SK-N-SH (cell line): ENCODE data around the gene PHF14. TPM values are rescaled to one million over a fixed set of nuclear protein-coding genes. Genes with fewer than 3 reads are reported as not detected.

Source experiments
- CTCF ChIA-PET: fragments of 300-600, 350-600 bp; formaldehyde crosslinking; extraction: SDS; loops from one replicate; lab custom pipeline; 2021; lab: Yijun Ruan, JAX
- POLR2A ChIA-PET: fragments of 350-600 bp; sonication (Branson Sonifier 250); formaldehyde crosslinking; extraction: SDS; loops from one replicate; lab custom pipeline; 2020; ENCODE audit warnings: antibody characterized with exemption, inconsistent platforms; lab: Yijun Ruan, JAX
- DNase-seq: peaks from one replicate; pipeline ENCODE4 v3.0.0; 2012
- H2AFZ ChIP-seq: fragments of 200-600 bp; sonication (generic); 2 replicates; pipeline ENCODE4 v1.8.1; 2016; ENCODE audit warnings: antibody characterized with exemption, mild to moderate bottlenecking, low read depth
- H3F3A ChIP-seq: fragments of 200-600 bp; sonication (generic); replicated peaks from 2 replicates; pipeline ENCODE3; 2016; ENCODE audit warnings: antibody characterized with exemption, mild to moderate bottlenecking; ENCODE audit not compliant: insufficient read depth
- H3K27ac ChIP-seq, 2 experiments: fragments of 200-500 bp in 1 of 2; fragments of 200-600 bp in 1 of 2; sonication (Bioruptor generic) in 1 of 2; sonication (generic), shearing (Covaris generic) in 1 of 2; 2 replicates each; pipeline versions ENCODE4 v1.5.1 to v1.6.1; 2014 to 2016; ENCODE audit warnings: low read depth in 2 of 2, inconsistent platforms in 1 of 2, low read length in 1 of 2, mild to moderate bottlenecking in 1 of 2, mixed read lengths in 1 of 2
- H3K27me3 ChIP-seq: fragments of 200-600 bp; sonication (generic), shearing (Covaris generic); 2 replicates; pipeline ENCODE4 v1.6.1; 2016; ENCODE audit warnings: mixed run types; ENCODE audit not compliant: insufficient read depth
- H3K36me3 ChIP-seq, 2 experiments: fragments of 200-500 bp in 1 of 2; fragments of 200-600 bp in 1 of 2; sonication (Bioruptor generic) in 1 of 2; sonication (generic) in 1 of 2; replicated peaks in 1 of 2; 2 replicates each; pipeline versions ENCODE3 to v1.5.1; 2014 to 2016; ENCODE audit warnings: low read length in 1 of 2, mild to moderate bottlenecking in 1 of 2; ENCODE audit not compliant: insufficient read depth in 2 of 2, control insufficient read depth in 1 of 2
- H3K4me1 ChIP-seq, 2 experiments: fragments of 200-500 bp in 1 of 2; fragments of 200-600 bp in 1 of 2; sonication (Bioruptor generic) in 1 of 2; sonication (generic), shearing (Covaris generic) in 1 of 2; 2 replicates each; pipeline versions ENCODE4 v1.5.1 to v1.6.1; 2014 to 2016; ENCODE audit warnings: low read depth in 1 of 2, low read length in 1 of 2, mixed run types in 1 of 2; ENCODE audit not compliant: insufficient read depth in 2 of 2, control insufficient read depth in 1 of 2
- H3K4me2 ChIP-seq: fragments of 200-600 bp; sonication (generic), shearing (Covaris generic); 2 replicates; pipeline ENCODE4 v1.6.1; 2017; ENCODE audit warnings: mixed run types
- H3K4me3 ChIP-seq, 2 experiments: fragments of 200-500 bp in 1 of 2; fragments of 200-600 bp in 1 of 2; sonication (Bioruptor generic) in 1 of 2; sonication (generic), shearing (Covaris generic) in 1 of 2; 2 replicates each; pipeline versions ENCODE4 v1.5.1 to v1.8.1; 2014 to 2016; ENCODE audit warnings: low read depth in 2 of 2, inconsistent platforms in 1 of 2, low read length in 1 of 2, mild to moderate bottlenecking in 1 of 2, mixed read lengths in 1 of 2, moderate library complexity in 1 of 2
- H3K79me2 ChIP-seq: fragments of 200-600 bp; sonication (generic); 2 replicates; pipeline ENCODE4 v1.8.1; 2017; ENCODE audit warnings: mild to moderate bottlenecking; ENCODE audit not compliant: insufficient read depth
- H3K9ac ChIP-seq: fragments of 200-600 bp; sonication (generic); 2 replicates; pipeline ENCODE4 v1.6.1; 2017; ENCODE audit warnings: mixed run types
- H3K9me2 ChIP-seq: fragments of 200-600 bp; sonication (generic); 2 replicates; pipeline ENCODE4 v1.6.1; 2017; ENCODE audit warnings: mixed run types
- H3K9me3 ChIP-seq: fragments of 200-600 bp; sonication (generic); 2 replicates; pipeline ENCODE4 v1.6.1; 2017; ENCODE audit warnings: mixed run types, mild to moderate bottlenecking, moderate library complexity
- H4K20me1 ChIP-seq: fragments of 200-600 bp; sonication (generic); 2 replicates; pipeline ENCODE4 v1.6.1; 2017; ENCODE audit warnings: mild to moderate bottlenecking, mixed run types; ENCODE audit not compliant: insufficient read depth
- CHD2 ChIP-seq: fragments of 150-350 bp; IDR thresholded peaks from 2 replicates; pipeline ENCODE4 v1.6.1; 2018; ENCODE audit warnings: low read length; ENCODE audit not compliant: partially characterized antibody
- EP300 ChIP-seq, 2 experiments: IDR thresholded peaks; 2 replicates each; pipeline versions ENCODE4 v1.4.0 to v1.6.1; 2012; ENCODE audit warnings: borderline replicate concordance in 1 of 2, low read depth in 1 of 2, low read length in 1 of 2
- EZH2phosphoT487 ChIP-seq: fragments of 200-600 bp; sonication (generic); IDR thresholded peaks from 2 replicates; pipeline ENCODE4 v1.6.1; 2017; ENCODE audit warnings: low read depth, mixed run types, mild to moderate bottlenecking, antibody characterized with exemption, moderate library complexity, borderline replicate concordance
- FOSL2 ChIP-seq: IDR thresholded peaks from 2 replicates; pipeline ENCODE4 v1.4.0; 2012; ENCODE audit warnings: low read depth, mild to moderate bottlenecking, moderate library complexity, borderline replicate concordance
- FOXJ3 ChIP-seq: sonication (generic); formaldehyde crosslinking; IDR thresholded peaks from 2 replicates; pipeline ENCODE4 v1.5.1; 2020; ENCODE audit warnings: mild to moderate bottlenecking, missing genetic modification reagents
- FOXM1 ChIP-seq: IDR thresholded peaks from 2 replicates; pipeline ENCODE4 v1.4.0; 2012; ENCODE audit warnings: low read depth, mild to moderate bottlenecking
- GABPA ChIP-seq: IDR thresholded peaks from 2 replicates; pipeline ENCODE4 v1.4.0; 2012; ENCODE audit warnings: low read depth, mild to moderate bottlenecking
- GATA2 ChIP-seq: sonication (generic); formaldehyde crosslinking; IDR thresholded peaks from 2 replicates; pipeline ENCODE4 v1.5.0; 2020; ENCODE audit warnings: mild to moderate bottlenecking, missing genetic modification reagents
- JUND ChIP-seq: IDR thresholded peaks from 2 replicates; pipeline ENCODE4 v1.4.0; 2012
- MEF2A ChIP-seq: IDR thresholded peaks from 2 replicates; pipeline ENCODE4 v1.4.0; 2012; ENCODE audit warnings: low read depth, borderline replicate concordance
- MXI1 ChIP-seq: IDR thresholded peaks from 2 replicates; pipeline ENCODE4 v1.6.1; 2012; ENCODE audit warnings: mild to moderate bottlenecking, low read depth, low read length, improper control_type of control experiment
- NFIC ChIP-seq: IDR thresholded peaks from 2 replicates; pipeline ENCODE4 v1.4.0; 2012; ENCODE audit warnings: borderline replicate concordance
- NRF1 ChIP-seq: IDR thresholded peaks from 2 replicates; pipeline ENCODE4 v1.6.1; 2012; ENCODE audit warnings: low read depth, mild to moderate bottlenecking, low read length
- POLR2AphosphoS5 ChIP-seq: IDR thresholded peaks from 2 replicates; pipeline ENCODE4 v1.6.1; 2012; ENCODE audit warnings: low read depth, low read length
- RCOR1 ChIP-seq: fragments of 150-350 bp; IDR thresholded peaks from 2 replicates; pipeline ENCODE4 v1.6.1; 2017; ENCODE audit warnings: antibody characterized with exemption, low read length
- RFX5 ChIP-seq: IDR thresholded peaks from 2 replicates; pipeline ENCODE4 v1.6.1; 2012; ENCODE audit warnings: mild to moderate bottlenecking, improper control_type of control experiment, low read length
- RXRA ChIP-seq: IDR thresholded peaks from 2 replicates; pipeline ENCODE4 v1.4.0; 2012; ENCODE audit warnings: low read depth, mild to moderate bottlenecking, borderline replicate concordance
- SMC3 ChIP-seq: IDR thresholded peaks from 2 replicates; pipeline ENCODE4 v1.6.1; 2012; ENCODE audit warnings: low read depth, low read length, improper control_type of control experiment
- TAF1 ChIP-seq: IDR thresholded peaks from 2 replicates; pipeline ENCODE4 v1.6.1; 2012; ENCODE audit warnings: low read depth, mild to moderate bottlenecking, low read length, moderate library complexity, borderline replicate concordance
- TEAD4 ChIP-seq: IDR thresholded peaks from 2 replicates; pipeline ENCODE4 v1.4.0; 2012; ENCODE audit warnings: mild to moderate bottlenecking, borderline replicate concordance; ENCODE audit not compliant: insufficient read depth
- WGBS: methylation state at CpG from one replicate; pipeline ENCODE4 v1.1.6; 2017; ENCODE audit warnings: low lambda C conversion rate; 5-methylcytosine and 5-hydroxymethylcytosine counted together
- polyA plus RNA-seq, 3 experiments: library from polyadenylated mRNA; depleted of rRNA; stranded (reverse); fragments of >200 nt; gene quantifications; 2 replicates each; pipeline ENCODE4 v1.2.3, GENCODE V29; 2012
- TF ChIP-seq, protein P1 (sequence below): IDR thresholded peaks from 2 replicates; pipeline ENCODE4; 2012
- TF ChIP-seq, protein P2 (sequence below): fragments of 200-600 bp; sonication (generic); IDR thresholded peaks from 2 replicates; pipeline ENCODE4 v1.6.1; 2017; ENCODE audit warnings: antibody characterized with exemption, mild to moderate bottlenecking, moderate library complexity
- TF ChIP-seq, protein P3 (sequence below): IDR thresholded peaks from 2 replicates; pipeline ENCODE4 v1.4.0; 2012; ENCODE audit warnings: low read depth, borderline replicate concordance
- TF ChIP-seq, protein P4 (sequence below): fragments of 150-350 bp; IDR thresholded peaks from 2 replicates; pipeline ENCODE4 v1.6.1; 2017; ENCODE audit warnings: antibody characterized with exemption, low read length, low read depth, borderline replicate concordance
- TF ChIP-seq, protein P5 (sequence below): IDR thresholded peaks from 2 replicates; pipeline ENCODE4 v1.4.0; 2012; ENCODE audit warnings: low read depth
- TF ChIP-seq, protein P6 (sequence below): fragments of 150-350 bp; IDR thresholded peaks from 2 replicates; pipeline ENCODE4 v1.6.1; 2016; ENCODE audit warnings: mild to moderate bottlenecking, low read depth, low read length

Gene PHF14
- polyA plus RNA-seq, 1 of the 3 experiments (the other 2 are of a cell fraction) = 19.2 TPM

DNA sequence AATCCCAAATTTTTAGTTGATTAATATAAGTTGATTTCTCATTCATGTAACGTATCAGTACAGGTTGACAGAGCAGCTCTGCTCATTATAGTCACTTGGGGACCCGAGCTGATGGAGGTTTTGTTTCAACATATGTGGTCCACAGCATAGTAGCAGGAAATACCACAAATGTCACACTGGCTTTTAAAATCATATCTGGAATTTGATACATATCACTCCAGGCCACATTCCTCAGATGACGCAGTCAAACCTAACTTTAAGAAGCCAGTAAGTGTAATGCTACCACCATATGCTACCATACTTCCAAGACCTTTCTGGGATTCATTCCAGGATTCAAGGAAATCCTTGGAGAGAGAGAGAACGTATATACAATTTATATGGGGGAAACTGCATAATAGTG, 156.3 kb downstream of the PHF14 start:
- no peak for DNase-seq
- Histone ChIP-seq H3K36me3 (peaks cover 22 to 26% of the 10 kb centered on the region in 2 experiments), H3K9ac (no peak overlapping the region), H3K27ac (peak overlapping the region in 1 of 2 experiments; percentile 44; a peak in 1 of 4 replicates), H3K4me2 (no peak overlapping the region), H3K27me3 (no peaks in the 10 kb centered on the region), H3K9me2 (no peaks in the 10 kb centered on the region), H3K9me3 (no peaks in the 10 kb centered on the region), H3K79me2 (no peaks in the 10 kb centered on the region), H3K4me3 (no peak overlapping the region), H3K4me1 (peaks cover 14 to 35% of the 10 kb centered on the region in 2 experiments; a peak in 2 of 4 replicates), H2AFZ (no peak overlapping the region), H3F3A (peaks cover 13% of the 10 kb centered on the region), H4K20me1 (no peaks in the 10 kb centered on the region)
- CTCF ChIA-PET = interaction anchor here (1.0 to 1.3 kb wide), 2 partner anchors 10 to 23 kb away, joined by 3 read pairs; no protein-coding TSS in a partner anchor
- 31% methylated on average over 4 of the region's 4 CpGs for WGBS
- POLR2A ChIA-PET = no interaction called here
- no peak for TF ChIP-seq MXI1
- no peak for TF ChIP-seq CHD2
- TF ChIP-seq GABPA = no peak
- TF ChIP-seq, protein P1, sequence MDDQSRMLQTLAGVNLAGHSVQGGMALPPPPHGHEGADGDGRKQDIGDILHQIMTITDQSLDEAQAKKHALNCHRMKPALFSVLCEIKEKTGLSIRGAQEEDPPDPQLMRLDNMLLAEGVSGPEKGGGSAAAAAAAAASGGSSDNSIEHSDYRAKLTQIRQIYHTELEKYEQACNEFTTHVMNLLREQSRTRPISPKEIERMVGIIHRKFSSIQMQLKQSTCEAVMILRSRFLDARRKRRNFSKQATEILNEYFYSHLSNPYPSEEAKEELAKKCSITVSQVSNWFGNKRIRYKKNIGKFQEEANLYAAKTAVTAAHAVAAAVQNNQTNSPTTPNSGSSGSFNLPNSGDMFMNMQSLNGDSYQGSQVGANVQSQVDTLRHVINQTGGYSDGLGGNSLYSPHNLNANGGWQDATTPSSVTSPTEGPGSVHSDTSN = peak; percentile 88
- TF ChIP-seq, protein P2, sequence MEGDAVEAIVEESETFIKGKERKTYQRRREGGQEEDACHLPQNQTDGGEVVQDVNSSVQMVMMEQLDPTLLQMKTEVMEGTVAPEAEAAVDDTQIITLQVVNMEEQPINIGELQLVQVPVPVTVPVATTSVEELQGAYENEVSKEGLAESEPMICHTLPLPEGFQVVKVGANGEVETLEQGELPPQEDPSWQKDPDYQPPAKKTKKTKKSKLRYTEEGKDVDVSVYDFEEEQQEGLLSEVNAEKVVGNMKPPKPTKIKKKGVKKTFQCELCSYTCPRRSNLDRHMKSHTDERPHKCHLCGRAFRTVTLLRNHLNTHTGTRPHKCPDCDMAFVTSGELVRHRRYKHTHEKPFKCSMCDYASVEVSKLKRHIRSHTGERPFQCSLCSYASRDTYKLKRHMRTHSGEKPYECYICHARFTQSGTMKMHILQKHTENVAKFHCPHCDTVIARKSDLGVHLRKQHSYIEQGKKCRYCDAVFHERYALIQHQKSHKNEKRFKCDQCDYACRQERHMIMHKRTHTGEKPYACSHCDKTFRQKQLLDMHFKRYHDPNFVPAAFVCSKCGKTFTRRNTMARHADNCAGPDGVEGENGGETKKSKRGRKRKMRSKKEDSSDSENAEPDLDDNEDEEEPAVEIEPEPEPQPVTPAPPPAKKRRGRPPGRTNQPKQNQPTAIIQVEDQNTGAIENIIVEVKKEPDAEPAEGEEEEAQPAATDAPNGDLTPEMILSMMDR = no peak
- TF ChIP-seq, protein P3, sequence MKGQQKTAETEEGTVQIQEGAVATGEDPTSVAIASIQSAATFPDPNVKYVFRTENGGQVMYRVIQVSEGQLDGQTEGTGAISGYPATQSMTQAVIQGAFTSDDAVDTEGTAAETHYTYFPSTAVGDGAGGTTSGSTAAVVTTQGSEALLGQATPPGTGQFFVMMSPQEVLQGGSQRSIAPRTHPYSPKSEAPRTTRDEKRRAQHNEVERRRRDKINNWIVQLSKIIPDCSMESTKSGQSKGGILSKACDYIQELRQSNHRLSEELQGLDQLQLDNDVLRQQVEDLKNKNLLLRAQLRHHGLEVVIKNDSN = 0 out of 2 replicates have a peak, but pooled peaks have one; percentile 13
- TF ChIP-seq, protein P4, sequence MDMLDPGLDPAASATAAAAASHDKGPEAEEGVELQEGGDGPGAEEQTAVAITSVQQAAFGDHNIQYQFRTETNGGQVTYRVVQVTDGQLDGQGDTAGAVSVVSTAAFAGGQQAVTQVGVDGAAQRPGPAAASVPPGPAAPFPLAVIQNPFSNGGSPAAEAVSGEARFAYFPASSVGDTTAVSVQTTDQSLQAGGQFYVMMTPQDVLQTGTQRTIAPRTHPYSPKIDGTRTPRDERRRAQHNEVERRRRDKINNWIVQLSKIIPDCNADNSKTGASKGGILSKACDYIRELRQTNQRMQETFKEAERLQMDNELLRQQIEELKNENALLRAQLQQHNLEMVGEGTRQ = no peak
- no peak for TF ChIP-seq NRF1
- peak; percentile 94 for TF ChIP-seq TEAD4
- TF ChIP-seq FOXJ3 (CRISPR knock-in tag) = no peak
- no peak for TF ChIP-seq SMC3
- TF ChIP-seq, protein P5, sequence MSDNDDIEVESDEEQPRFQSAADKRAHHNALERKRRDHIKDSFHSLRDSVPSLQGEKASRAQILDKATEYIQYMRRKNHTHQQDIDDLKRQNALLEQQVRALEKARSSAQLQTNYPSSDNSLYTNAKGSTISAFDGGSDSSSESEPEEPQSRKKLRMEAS = peak; percentile 68
- TF ChIP-seq NFIC = peak; percentile 67
- TF ChIP-seq FOXM1 = no peak
- peak in 1 of 2 experiments; percentile 66; a peak in 1 of 4 replicates for TF ChIP-seq EP300 (IDR thresholded peaks at IDR 0.05; ENCODE audit: borderline replicate concordance in 1 of 2, low read depth in 1 of 2, low read length in 1 of 2)
- TF ChIP-seq GATA2 = no peak
- TF ChIP-seq RXRA = peak; percentile 31; the same call in 1 of the 2 replicates
- peak; percentile 59 for TF ChIP-seq JUND
- peak; percentile 58; the same call in 1 of the 2 replicates for TF ChIP-seq POLR2AphosphoS5
- no peak for TF ChIP-seq RFX5
- TF ChIP-seq FOSL2 = peak; percentile 39; the same call in 1 of the 2 replicates
- TF ChIP-seq TAF1 = no peak
- TF ChIP-seq EZH2phosphoT487 = no peak
- TF ChIP-seq, protein P6, sequence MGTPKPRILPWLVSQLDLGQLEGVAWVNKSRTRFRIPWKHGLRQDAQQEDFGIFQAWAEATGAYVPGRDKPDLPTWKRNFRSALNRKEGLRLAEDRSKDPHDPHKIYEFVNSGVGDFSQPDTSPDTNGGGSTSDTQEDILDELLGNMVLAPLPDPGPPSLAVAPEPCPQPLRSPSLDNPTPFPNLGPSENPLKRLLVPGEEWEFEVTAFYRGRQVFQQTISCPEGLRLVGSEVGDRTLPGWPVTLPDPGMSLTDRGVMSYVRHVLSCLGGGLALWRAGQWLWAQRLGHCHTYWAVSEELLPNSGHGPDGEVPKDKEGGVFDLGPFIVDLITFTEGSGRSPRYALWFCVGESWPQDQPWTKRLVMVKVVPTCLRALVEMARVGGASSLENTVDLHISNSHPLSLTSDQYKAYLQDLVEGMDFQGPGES = no peak
- TF ChIP-seq MEF2A = no peak
- TF ChIP-seq RCOR1 = no peak
